Right kidney (tissue), 9 donors: ENCODE results near the gene SUPT4H1.
"Not testable (repeated sequence)": the region's sequence is repeated elsewhere in the genome, so short reads cannot be mapped to it uniquely, and the experiment has no call there.

Experiments
- DNase-seq: peaks from one replicate; pipeline ENCODE4 v3.0.0-alpha.2; 2016
- long read RNA-seq, 8 donors: transcript quantifications; one replicate each; lab custom pipeline, GENCODE V29; 2026

Gene SUPT4H1
- long read RNA-seq, donor 1, transcript SUPT4H1-201 (5 exons, 1,489 nt): major isoform, 101 of 137 reads
- long read RNA-seq, donor 1, transcript SUPT4H1-205 (4 exons, 1,401 nt): minor isoform, 6 of 137 reads
- long read RNA-seq, donor 1, transcript SUPT4H1-202 (5 exons, 1,643 nt): minor isoform, 22 of 137 reads
- long read RNA-seq, donor 1, partial matches to known transcripts: 0 of 137 reads
- long read RNA-seq, donor 1, other reads (novel, unspliced or antisense): 0 of 137 reads
- long read RNA-seq, donor 2, transcript SUPT4H1-201 (5 exons, 1,489 nt): major isoform, 48 of 60 reads
- long read RNA-seq, donor 2, transcript SUPT4H1-202 (5 exons, 1,643 nt): minor isoform, 8 of 60 reads
- long read RNA-seq, donor 2, partial matches to known transcripts: 0 of 60 reads
- long read RNA-seq, donor 2, other reads (novel, unspliced or antisense): 0 of 60 reads
- long read RNA-seq, donor 3, transcript SUPT4H1-201 (5 exons, 1,489 nt): major isoform, 34 of 47 reads
- long read RNA-seq, donor 3, transcript SUPT4H1-202 (5 exons, 1,643 nt): minor isoform, 9 of 47 reads
- long read RNA-seq, donor 3, partial matches to known transcripts: 0 of 47 reads
- long read RNA-seq, donor 3, other reads (novel, unspliced or antisense): 0 of 47 reads
- long read RNA-seq, donor 4, transcript SUPT4H1-202 (5 exons, 1,643 nt): minor isoform, 12 of 74 reads
- long read RNA-seq, donor 4, transcript SUPT4H1-201 (5 exons, 1,489 nt): major isoform, 59 of 74 reads
- long read RNA-seq, donor 4, partial matches to known transcripts: 0 of 74 reads
- long read RNA-seq, donor 4, other reads (novel, unspliced or antisense): 0 of 74 reads
- long read RNA-seq, donor 5, transcript SUPT4H1-202 (5 exons, 1,643 nt): minor isoform, 18 of 82 reads
- long read RNA-seq, donor 5, transcript SUPT4H1-201 (5 exons, 1,489 nt): major isoform, 59 of 82 reads
- long read RNA-seq, donor 5, partial matches to known transcripts: 0 of 82 reads
- long read RNA-seq, donor 5, other reads (novel, unspliced or antisense): 0 of 82 reads
- long read RNA-seq, donor 6, transcript SUPT4H1-202 (5 exons, 1,643 nt): minor isoform, 14 of 87 reads
- long read RNA-seq, donor 6, transcript SUPT4H1-201 (5 exons, 1,489 nt): major isoform, 64 of 87 reads
- long read RNA-seq, donor 6, partial matches to known transcripts: 0 of 87 reads
- long read RNA-seq, donor 6, other reads (novel, unspliced or antisense): 0 of 87 reads
- long read RNA-seq, donor 7: 0 reads
- long read RNA-seq, donor 8, transcript SUPT4H1-201 (5 exons, 1,489 nt): major isoform, 59 of 72 reads
- long read RNA-seq, donor 8, transcript SUPT4H1-202 (5 exons, 1,643 nt): minor isoform, 7 of 72 reads
- long read RNA-seq, donor 8, transcript SUPT4H1-205 (4 exons, 1,401 nt): minor isoform, 5 of 72 reads
- long read RNA-seq, donor 8, partial matches to known transcripts: 0 of 72 reads
- long read RNA-seq, donor 8, other reads (novel, unspliced or antisense): 0 of 72 reads

- peak; percentile 94 for DNase-seq
Observed at GRCh38 chr17:58351831-58352595, at the start of gene SUPT4H1. Gene SUPT4H1, minus strand, starts transcription at chr17:58352201. Its CDS starts 66 bp downstream, at chr17:58352135.

DNA sequence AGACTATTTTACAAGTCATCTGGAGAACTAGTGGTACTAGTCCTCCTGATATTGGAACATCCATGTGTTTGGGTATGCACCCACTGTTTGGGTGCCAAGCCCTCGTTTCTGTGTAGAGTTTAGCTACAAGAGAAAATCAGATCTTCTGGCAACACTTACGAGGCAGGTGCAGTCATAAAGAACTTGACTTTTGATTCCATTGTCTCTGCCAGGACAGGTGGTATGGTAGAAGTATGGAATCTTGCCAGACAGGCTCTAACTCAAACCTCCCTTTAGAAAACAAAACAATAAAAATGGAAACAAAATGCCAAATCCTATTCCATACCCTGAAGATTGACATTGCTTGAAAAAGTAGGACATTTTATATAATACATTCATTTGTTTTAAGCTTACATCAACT, 49.3 kb upstream of the SUPT4H1 start:
- DNase-seq: no peak

DNA sequence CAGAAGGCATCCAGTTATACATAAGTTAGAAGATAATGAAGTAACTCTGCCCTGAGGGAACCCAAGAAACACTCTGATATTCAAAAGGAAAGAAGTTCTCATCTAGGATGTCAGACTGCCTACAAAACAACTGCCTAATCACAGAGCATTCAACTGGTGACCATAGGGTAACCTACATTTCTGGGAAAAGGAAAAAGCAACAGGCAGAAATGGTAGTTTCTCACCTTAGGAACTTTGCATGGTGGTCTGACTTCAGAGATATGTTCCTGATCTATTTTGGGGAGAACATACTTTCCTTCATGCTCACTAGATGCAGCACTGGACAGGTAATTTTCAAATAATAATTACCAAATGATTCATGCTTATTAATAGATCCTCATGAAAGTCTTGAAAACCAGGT, 48.8 kb upstream of the SUPT4H1 start:
- no peak for DNase-seq

DNA sequence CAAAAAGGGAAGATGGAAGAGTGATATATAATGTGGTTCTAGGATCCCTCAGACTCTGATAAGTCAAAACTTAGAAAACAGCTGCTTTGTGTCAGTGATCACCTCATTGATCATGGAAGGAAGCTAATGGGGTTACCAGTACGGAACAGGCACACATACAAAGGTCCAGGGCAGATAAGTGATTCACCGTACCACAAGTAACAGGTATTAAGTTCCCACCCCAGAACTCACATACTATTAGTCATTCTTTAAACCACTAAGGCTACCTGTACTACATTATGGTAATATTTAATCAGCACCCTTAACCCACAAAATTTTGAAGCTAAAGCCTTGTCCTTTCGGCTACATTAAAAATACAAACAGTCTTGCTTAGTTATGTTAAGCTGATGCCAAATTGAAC, 48.0 kb upstream of the SUPT4H1 start:
- no peak for DNase-seq

- no peak for DNase-seq
Observed at GRCh38 chr17:58398574-58399266, 46.7 kb upstream of the SUPT4H1 start.

DNA sequence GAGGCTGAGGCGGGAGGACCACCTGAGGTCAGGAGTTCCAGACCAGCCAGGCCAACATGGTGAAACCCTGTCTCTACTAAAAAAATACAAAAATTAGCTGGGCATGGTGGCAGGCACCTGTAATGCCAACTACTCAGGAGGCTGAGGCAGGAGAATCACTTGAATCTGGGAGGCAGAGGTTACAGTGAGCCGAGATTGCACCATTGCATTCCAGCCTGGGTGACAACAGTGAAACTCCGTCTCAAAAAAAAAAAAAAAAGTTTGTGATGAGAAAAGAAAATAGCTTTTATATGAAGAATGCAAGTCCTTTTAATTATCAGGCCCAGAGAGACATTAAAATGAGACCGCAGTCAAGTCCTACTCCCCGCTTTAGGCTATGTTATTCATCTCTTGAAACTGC, 45.4 kb upstream of the SUPT4H1 start:
- DNase-seq: not testable (repeated sequence)

DNA sequence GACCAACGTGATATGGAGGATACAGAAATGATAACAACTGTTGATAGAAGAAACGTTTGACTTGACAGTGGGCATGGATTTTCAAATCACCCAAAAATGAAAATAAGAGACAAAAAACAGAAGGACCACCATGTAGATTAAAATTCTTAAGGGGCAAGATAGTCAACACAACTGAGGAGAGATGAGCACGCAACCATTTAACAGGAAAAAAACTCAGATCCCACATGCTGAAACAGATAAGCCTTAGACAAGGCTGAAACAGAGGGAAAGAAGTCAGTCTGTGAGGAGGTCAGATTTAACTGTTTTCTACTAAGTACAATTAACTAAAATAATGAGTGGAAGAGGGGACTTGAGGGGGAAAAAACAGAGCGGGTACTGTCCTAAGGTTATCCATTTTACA, 44.2 kb upstream of the SUPT4H1 start:
- no peak for DNase-seq

GRCh38 chr17:58394534-58395223, 42.7 kb upstream of the SUPT4H1 start:
- DNase-seq: no peak

- peak; percentile 58 for DNase-seq
Observed at GRCh38 chr17:58391302-58391984, 39.4 kb upstream of the SUPT4H1 start.

DNA sequence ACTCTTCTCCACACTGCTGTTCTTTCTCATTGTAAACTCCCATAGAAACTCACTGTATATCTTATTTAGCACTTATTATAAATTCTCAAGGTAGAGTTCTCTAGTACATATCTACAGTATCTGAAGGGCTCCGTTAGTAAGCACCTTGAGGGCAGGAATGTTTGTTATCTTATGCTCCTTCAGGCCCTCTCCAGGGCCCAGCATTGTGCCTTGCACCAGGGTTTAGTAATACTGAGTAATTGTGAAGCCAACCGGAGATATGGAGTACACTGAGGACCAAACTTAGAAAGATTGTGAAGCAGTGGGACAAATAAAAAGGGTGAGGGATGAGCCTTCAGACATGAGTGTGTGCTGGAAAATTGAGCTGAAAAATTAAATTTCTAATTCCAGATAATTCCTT, 38.9 kb upstream of the SUPT4H1 start:
- DNase-seq: no peak

DNA sequence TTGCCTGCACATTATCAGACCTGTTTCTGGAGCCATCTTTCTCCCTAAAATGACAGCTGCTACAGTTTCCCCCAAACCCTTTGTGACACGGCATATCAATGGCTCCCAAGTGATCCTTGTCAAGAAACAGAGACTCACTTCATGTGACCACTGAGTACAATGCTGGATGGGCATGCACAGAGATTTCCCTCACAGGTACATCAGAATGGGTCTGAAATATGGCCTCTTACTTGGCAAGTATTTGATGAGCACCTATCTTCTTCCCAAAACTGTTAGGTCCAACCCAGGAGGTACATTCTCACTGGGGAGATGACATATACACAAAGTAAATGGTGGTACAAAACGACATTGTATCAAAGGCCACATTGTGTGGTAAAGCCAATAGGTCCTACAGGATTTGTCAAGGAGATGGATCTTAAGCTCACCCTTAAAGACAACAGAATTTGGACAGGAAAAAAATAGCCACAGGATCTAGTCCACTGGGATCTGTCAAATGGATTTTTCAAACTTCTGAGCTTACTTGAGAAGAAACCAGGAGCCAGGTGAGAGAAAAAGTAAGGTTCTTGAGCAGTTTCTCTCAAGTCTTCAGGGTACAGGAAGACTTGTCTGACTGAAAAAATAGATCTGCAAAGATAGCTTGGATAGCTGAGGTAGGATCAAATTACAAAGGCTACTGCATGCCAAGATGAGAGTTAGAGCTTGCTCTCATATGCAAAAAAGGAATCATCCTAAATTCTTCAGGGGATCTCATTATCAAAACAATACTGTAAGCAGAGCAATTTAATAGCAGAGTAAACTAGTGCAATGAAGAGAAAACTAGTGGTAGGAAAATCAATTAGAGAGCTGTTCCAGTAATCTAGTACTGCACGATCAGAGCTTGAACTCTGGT, 36.5 kb upstream of the SUPT4H1 start:
- DNase-seq: no peak

DNA sequence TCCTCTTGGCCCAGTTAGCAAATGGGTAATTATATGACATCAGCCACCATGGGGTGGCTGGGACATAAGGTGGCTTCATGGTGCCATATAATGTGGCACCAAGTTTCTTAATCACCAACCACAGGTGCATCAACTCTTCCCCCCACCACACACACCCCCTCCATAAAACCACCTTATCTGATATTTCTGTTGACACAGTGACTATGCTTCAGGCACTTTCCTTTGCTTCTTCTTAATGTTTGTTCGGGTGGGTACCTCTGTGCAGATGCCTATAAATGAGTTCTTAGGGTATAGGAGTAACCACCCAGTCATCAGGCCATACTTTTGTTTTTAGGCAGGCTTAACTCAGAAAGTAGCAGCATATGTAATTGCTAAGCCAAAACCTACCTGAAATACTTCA, 35.8 kb upstream of the SUPT4H1 start:
- no peak for DNase-seq

GRCh38 chr17:58386708-58387107, 34.7 kb upstream of the SUPT4H1 start:
- no peak for DNase-seq

DNA sequence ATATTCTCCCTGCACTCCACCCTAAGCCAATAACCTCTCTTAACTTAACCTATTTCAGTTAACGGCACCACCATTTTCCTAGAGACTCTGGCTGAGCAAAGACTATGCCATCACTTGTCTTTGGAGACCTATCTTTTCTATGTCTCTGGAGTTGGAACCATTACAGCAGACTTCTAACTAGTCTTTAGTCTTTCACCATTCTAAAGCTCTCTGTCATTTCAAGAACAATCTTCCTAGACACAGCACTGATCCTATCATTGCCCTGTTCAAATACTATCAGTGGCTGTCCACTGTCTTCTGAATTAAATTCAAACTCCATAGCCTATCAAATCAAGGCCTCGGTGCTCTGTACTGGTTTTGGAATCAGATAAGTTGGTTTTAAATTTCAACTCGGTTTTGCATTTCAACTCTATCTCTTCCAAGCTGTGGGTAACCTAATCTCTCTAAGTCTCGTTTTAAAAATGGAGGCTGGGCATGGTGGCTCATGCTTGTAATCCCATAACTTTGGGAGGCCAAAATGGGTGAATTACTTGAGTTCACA, 33.4 kb upstream of the SUPT4H1 start:
- no peak for DNase-seq

DNA sequence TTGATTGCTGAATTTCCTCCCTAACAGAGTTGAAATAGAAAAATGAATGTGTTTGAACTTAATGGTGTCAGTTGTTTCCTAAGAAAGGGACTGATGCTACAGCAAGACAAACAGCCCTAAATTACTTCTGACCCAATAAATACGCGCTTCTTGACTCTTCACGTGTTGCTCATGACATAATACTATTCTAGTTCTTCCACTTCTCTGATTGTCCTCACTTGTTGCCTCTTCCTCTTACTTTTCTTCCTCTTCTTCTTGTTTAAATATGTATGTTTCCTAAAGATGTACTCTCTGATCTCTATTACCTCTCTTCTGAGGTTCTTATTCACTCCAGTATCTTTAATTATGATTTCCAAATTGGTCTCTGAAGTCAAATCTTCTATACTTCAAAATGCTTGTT, 32.9 kb upstream of the SUPT4H1 start:
- no peak for DNase-seq

GRCh38 chr17:58383892-58384462, 32.0 kb upstream of the SUPT4H1 start:
- DNase-seq: no peak

DNA sequence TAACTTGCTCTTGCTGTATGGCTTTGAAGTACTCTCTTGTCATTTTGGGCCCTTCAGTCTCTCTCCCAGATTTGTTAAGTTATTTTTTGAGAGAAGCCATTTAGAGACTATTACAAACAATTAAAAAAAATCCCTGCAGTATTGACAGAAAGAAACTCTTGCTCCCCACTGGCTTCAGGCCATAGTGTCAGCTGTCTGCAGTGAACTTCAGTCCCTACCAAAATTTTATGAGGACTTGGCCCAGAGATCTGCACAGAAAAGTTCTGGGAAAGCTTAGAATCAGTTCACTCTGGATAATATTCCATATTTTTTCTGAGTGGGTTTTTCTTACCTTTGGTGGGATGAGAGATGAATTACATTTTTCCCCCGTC, 30.9 kb upstream of the SUPT4H1 start:
- DNase-seq: no peak
